Esophagus muscularis mucosa (tissue), 4 donors: ENCODE data around the gene PTGER2. TPM values are rescaled to one million over a fixed set of nuclear protein-coding genes. Genes with fewer than 3 reads are reported as not detected.

ENCODE experiments used
- DNase-seq: peaks from one replicate; pipeline ENCODE4 v3.0.0-alpha.2; 2017; ENCODE audit errors: extremely low spot score
- H3K27ac ChIP-seq, 4 donors: fragments of 200-600 bp; sonication (generic); replicated peaks in 1 of 4; 1 replicate in 3 of 4; 2 replicates in 1 of 4; pipeline ENCODE4 v1.5.1; 2016 to 2019; ENCODE audit warnings: mild to moderate bottlenecking in 1 of 4
- H3K27me3 ChIP-seq, 4 donors: fragments of 200-600 bp; sonication (generic); one replicate each; pipeline versions ENCODE4 v1.5.1 to v1.6.0; 2016 to 2019
- H3K36me3 ChIP-seq, 4 donors: fragments of 200-600 bp; sonication (generic); one replicate each; pipeline ENCODE4 v1.5.1; 2016 to 2019
- H3K4me1 ChIP-seq, 4 donors: fragments of 200-600 bp; sonication (generic); one replicate each; pipeline ENCODE4 v1.5.1; 2016 to 2019
- H3K4me3 ChIP-seq, 4 donors: fragments of 200-600 bp; sonication (generic); 1 replicate in 2 of 4; 2 replicates in 2 of 4; pipeline ENCODE4 v1.5.1; 2016 to 2019; ENCODE audit warnings: mild to moderate bottlenecking in 4 of 4, moderate library complexity in 1 of 4
- H3K9me3 ChIP-seq, 4 donors: fragments of 200-600 bp; sonication (generic); 1 replicate in 3 of 4; 2 replicates in 1 of 4; pipeline ENCODE4 v1.5.1; 2016 to 2019
- CTCF ChIP-seq, 3 experiments: fragments of 200-600 bp in 2 of 3; fragments of 450-650 bp in 1 of 3; sonication (generic) in 2 of 3; IDR thresholded peaks; one replicate each; pipeline ENCODE4 v1.5.1; 2017 to 2019; ENCODE audit warnings: antibody characterized with exemption in 3 of 3, mild to moderate bottlenecking in 2 of 3, moderate library complexity in 1 of 3
- EP300 ChIP-seq: sonication (generic); formaldehyde crosslinking; IDR thresholded peaks from one replicate; pipeline ENCODE4 v1.6.1; 2017; ENCODE audit warnings: antibody characterized with exemption
- POLR2A ChIP-seq: fragments of 450-650 bp; IDR thresholded peaks from one replicate; pipeline ENCODE4 v1.6.1; 2017; ENCODE audit warnings: antibody characterized with exemption, moderate library complexity, mild to moderate bottlenecking, low read depth
- POLR2AphosphoS5 ChIP-seq, 2 donors: sonication (generic); formaldehyde crosslinking; IDR thresholded peaks; one replicate each; pipeline ENCODE4 v1.6.1; 2017; ENCODE audit warnings: antibody characterized with exemption in 2 of 2
- WGBS: methylation state at CpG from one replicate; pipeline ENCODE4 v1.1.5; 2018; 5-methylcytosine and 5-hydroxymethylcytosine counted together
- intact Hi-C: fragments of 100-400 bp; cut with DNase I; formaldehyde crosslinking; loops from one replicate; pipeline ENCODE4 v1.15.1; 2023
- total RNA-seq, 4 donors: library from RNA; depleted of rRNA; stranded (reverse); fragments of >200 nt; gene quantifications; one replicate each; pipeline versions ENCODE4 v1.1.0 to v1.2.1, GENCODE V29; 2016

The PTGER2 gene
- total RNA-seq, 4 donors from 2014 or later = 2.1 to 6.3 (median 4.4) TPM

- no peaks in the 10 kb centered on the region for H3K36me3 ChIP-seq
- TF ChIP-seq CTCF (IDR thresholded peaks at IDR 0.05) (no peak), POLR2A (no peak), EP300 (no peak), POLR2AphosphoS5 (IDR thresholded peaks at IDR 0.05) (no peak)
- intact Hi-C loops = no loop called here
- no peak overlapping the region for H3K27ac ChIP-seq
- no peak overlapping the region for H3K4me3 ChIP-seq
- no peak for DNase-seq
- H3K27me3 ChIP-seq = no peaks in the 10 kb centered on the region
- no peaks in the 10 kb centered on the region for H3K9me3 ChIP-seq
- peaks cover 0 to 17% (median 10%) of the 10 kb centered on the region in 4 donors for H3K4me1 ChIP-seq
- 100% methylated on average over 1 of the region's 1 CpG for WGBS
Measured at GRCh38 chr14:52338051-52338681, 24.1 kb downstream of the PTGER2 start.

GRCh38 chr14:52339262-52339661, 25.1 kb downstream of the PTGER2 start:
- DNase-seq = no peak
- Histone ChIP-seq H3K9me3 (no peaks in the 10 kb centered on the region), H3K27me3 (no peaks in the 10 kb centered on the region), H3K4me1 (peaks cover 0 to 10% (median 7%) of the 10 kb centered on the region in 4 donors), H3K36me3 (no peaks in the 10 kb centered on the region), H3K27ac (no peak overlapping the region), H3K4me3 (no peak overlapping the region)
- intact Hi-C loops = no loop called here
- 89% methylated on average over 1 of the region's 1 CpG for WGBS
- TF ChIP-seq POLR2AphosphoS5 (IDR thresholded peaks at IDR 0.05) (no peak), CTCF (IDR thresholded peaks at IDR 0.05) (no peak), POLR2A (no peak), EP300 (no peak)

GRCh38 chr14:52342849-52343596, 28.9 kb downstream of the PTGER2 start:
- TF ChIP-seq POLR2A (no peak), EP300 (no peak), POLR2AphosphoS5 (IDR thresholded peaks at IDR 0.05) (no peak), CTCF (IDR thresholded peaks at IDR 0.05) (no peak)
- peaks cover 0 to 10% (median 7%) of the 10 kb centered on the region in 4 donors for H3K4me1 ChIP-seq
- no peak for DNase-seq
- no peaks in the 10 kb centered on the region for H3K27me3 ChIP-seq
- no peaks in the 10 kb centered on the region for H3K36me3 ChIP-seq
- H3K4me3 ChIP-seq = no peak overlapping the region
- WGBS = 64% methylated on average over 1 of the region's 1 CpG
- no peaks in the 10 kb centered on the region for H3K9me3 ChIP-seq
- no peak overlapping the region for H3K27ac ChIP-seq
- intact Hi-C loops = no loop called here

GRCh38 chr14:52346778-52347177, 32.7 kb downstream of the PTGER2 start:
- DNase-seq = no peak
- H3K4me3 ChIP-seq = no peak overlapping the region
- peaks cover 0 to 47% (median 36%) of the 10 kb centered on the region in 4 donors for H3K4me1 ChIP-seq
- H3K36me3 ChIP-seq = no peaks in the 10 kb centered on the region
- TF ChIP-seq CTCF (IDR thresholded peaks at IDR 0.05) (no peak), POLR2AphosphoS5 (IDR thresholded peaks at IDR 0.05) (no peak), EP300 (no peak), POLR2A (no peak)
- no peak overlapping the region for H3K27ac ChIP-seq
- no peaks in the 10 kb centered on the region for H3K27me3 ChIP-seq
- intact Hi-C loops = loop anchor here (5.0 kb wide), 1 partner anchor 34 kb away; the partner anchor contains the start of gene PTGER2
- 91% methylated on average over 4 of the region's 4 CpGs for WGBS
- H3K9me3 ChIP-seq = no peaks in the 10 kb centered on the region
